WI38 (cell line): Measurements from ENCODE around the gene LY6G6C.

ENCODE experiments used
- H3K4me3 ChIP-seq: 2 replicates; pipeline ENCODE4 v1.5.1; 2011; ENCODE audit warnings: low read depth, mild to moderate bottlenecking, control low read depth, low read length
- TF ChIP-seq, protein P1 (sequence below): IDR thresholded peaks from 2 replicates; pipeline ENCODE4 v1.5.1; 2012; ENCODE audit warnings: low read depth, mild to moderate bottlenecking, control low read depth, low read length

Gene LY6G6C

DNA sequence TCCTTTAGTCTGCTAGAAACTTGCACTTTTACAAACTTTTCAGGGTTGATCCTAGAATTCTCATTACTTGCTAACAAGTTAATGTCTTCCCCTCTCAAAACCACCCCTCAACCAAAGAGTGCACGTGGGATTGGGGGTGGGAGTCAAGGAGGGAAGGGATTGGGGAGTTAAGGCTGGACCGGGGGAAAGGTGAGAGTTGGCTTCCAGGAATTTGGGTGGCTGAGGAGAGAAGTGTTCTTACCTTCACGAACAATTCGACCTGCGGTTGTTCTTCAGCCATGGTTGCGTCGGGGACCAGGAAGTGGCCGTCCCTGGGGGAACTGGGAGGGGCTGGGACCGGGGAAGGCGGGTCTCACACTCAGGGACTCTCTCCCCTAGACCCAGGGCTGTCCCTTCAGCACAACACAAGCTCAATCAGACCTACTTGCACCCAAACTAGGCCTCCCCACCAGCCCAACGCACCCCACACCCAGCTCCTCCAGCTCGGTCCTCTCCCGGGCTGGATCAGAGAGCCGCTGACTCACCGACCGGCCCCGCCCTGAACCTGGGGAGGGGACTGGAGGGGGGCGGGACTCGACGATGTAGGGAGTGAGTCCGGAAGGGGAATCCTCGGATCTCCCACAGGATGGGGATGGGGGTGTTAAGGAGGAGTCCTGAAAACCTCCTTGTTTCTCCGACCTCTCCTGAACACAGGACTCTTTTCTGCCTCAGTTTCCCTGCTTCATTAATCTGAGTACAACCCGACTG is 14.6 kb upstream of the LY6G6C start, which contains the start of gene CLIC1:
Gene CLIC1, minus strand, starts transcription at position 510 of the 747 bp plus-strand sequence. Its CDS starts 230 bp downstream, at position 280.
- TF ChIP-seq, protein P1, sequence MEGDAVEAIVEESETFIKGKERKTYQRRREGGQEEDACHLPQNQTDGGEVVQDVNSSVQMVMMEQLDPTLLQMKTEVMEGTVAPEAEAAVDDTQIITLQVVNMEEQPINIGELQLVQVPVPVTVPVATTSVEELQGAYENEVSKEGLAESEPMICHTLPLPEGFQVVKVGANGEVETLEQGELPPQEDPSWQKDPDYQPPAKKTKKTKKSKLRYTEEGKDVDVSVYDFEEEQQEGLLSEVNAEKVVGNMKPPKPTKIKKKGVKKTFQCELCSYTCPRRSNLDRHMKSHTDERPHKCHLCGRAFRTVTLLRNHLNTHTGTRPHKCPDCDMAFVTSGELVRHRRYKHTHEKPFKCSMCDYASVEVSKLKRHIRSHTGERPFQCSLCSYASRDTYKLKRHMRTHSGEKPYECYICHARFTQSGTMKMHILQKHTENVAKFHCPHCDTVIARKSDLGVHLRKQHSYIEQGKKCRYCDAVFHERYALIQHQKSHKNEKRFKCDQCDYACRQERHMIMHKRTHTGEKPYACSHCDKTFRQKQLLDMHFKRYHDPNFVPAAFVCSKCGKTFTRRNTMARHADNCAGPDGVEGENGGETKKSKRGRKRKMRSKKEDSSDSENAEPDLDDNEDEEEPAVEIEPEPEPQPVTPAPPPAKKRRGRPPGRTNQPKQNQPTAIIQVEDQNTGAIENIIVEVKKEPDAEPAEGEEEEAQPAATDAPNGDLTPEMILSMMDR, result no peak
- peak within 1 kb of the TSS; percentile 100 for H3K4me3 ChIP-seq

DNA sequence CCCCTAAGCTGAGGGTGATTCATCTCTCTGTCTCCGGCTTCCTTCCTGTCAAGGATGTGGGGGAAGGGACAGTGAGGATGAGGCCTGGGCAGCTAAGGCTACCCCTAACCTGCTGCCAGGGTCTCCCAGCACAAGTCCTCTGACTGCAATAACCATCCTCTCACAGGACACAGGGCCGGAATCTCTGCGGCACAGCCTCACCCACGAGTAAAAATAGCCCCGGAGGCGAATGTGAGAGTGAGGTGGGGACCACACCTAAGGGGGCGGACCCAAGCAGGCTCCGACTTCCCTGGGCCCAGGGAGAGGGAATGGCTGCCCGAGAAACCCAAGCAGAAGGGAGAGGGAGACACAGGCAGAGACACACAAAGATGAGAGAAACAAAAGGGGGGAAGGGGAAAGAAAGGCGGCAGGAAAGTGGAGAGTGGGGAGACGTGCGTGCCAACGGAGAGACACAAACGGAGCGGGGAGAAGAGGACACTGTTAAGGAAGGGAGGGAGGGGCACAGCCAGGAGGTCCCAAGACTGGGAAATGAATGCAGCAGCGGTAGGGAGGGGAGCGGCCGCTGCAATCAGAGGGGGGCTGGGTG is 13.4 kb upstream of the LY6G6C start:
- TF ChIP-seq, protein P1, result no peak
- peak overlapping the region; percentile 100 for H3K4me3 ChIP-seq

DNA sequence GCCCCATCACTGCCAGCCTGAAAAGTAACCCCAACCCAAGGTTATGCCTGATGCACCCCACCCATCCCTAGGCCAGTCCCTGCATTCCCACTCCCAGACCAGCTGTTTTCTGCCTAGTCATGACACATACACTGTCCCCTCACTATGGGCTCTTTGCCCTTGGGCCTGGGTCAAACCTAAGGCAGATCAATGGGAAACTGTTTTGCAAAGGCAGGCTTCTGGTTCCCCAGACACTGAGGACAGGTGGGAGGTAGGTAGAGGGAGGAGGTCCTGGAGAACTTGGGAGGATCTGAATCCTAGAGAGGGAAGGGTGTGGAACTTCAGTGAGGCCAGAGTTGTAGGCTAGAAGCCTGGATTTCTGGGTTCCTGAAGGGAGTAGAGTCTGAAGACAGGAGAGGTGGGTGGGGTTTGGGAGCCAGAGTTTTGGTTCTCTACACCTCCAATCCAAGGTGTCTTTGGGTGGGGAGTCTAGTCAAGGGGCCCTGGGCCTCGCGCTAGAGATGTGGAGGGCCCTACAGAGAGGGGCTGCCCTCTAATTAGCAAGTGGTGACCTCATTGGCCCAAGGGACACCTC is 12.8 kb upstream of the LY6G6C start:
- TF ChIP-seq, protein P1, result no peak

DNA sequence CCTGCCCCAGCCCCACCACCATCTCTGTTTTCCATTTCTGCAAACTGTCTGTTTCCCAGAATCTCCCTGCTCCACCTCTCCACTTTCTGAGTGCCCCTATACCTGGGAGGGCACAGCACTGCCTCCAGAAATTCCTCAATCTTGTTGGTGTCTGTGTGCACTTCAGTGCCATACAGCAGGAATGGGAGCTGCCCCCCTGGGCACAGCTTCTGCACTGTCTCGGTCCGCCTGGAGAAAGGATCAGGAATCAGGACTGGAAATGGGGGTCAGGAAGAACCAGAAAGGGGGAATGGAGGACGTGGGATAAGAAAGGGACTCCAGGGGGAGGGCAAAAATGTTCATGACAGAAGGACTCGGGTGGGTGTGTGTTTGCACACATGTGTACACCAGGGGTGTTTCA is 12.2 kb upstream of the LY6G6C start:
- TF ChIP-seq, protein P1, result no peak
- peak overlapping the region; percentile 100 for H3K4me3 ChIP-seq

More for the DNA sequence above, 12.8 kb upstream of the LY6G6C start:
- peak overlapping the region; percentile 100 for H3K4me3 ChIP-seq

DNA sequence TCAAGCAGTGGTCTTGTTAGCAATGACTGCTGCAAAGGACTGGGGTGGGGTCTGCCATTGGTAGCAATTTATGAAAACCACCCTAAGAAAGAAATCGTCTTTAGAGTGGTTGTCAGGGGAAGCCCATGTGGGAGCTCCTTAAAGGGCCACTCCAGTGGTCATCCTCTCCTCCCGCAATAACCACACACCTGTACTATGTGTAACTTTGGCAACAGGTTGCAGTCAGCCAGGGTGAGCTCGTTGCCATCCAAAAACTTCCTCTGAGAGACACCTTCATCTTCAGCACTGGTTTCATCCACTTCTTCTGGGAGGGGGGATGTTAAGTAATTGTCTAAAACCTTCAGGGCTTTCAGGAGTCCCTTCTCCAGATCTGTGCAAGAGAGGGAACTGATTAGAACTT is 10.5 kb upstream of the LY6G6C start:
- no peak overlapping the region for H3K4me3 ChIP-seq
- TF ChIP-seq, protein P1, result no peak

DNA sequence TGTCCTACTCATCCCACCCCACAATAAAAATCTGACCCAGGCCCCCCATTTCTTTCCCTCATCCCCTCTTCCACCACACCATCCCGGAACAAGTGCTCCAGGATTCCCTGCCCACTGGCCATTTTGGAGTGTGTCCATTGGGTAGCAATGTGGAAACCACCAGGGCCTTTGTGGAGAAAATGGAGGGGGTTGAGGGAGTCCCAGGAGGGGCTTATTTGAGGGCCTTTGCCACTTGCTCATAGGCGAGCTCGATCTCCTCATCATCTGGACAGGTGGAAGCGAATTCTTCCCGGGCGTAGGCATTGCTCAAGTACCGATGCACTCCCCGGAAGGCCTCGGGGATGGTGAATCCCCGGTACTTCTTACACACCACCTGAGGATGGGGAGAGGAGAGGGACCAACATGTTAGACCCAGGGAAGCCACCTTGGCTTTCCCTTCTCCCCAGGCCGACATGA is 9.1 kb upstream of the LY6G6C start:
- H3K4me3 ChIP-seq, result peak overlapping the region; percentile 80
- TF ChIP-seq, protein P1, result no peak
